Breast epithelium (tissue), 4 donors: ENCODE data around the gene MACROD2. TPM values are rescaled to one million over a fixed set of nuclear protein-coding genes. Genes with fewer than 3 reads are reported as not detected.

Experiments used
- DNase-seq, 2 donors: peaks; one replicate each; pipeline ENCODE4 v3.0.0-alpha.2; 2019; ENCODE audit warnings: low spot score in 2 of 2
- H3K27ac ChIP-seq, 2 donors: fragments of 200-600 bp; sonication (generic) in 1 of 2; one replicate each; pipeline ENCODE4 v1.5.1; 2016 to 2019; ENCODE audit warnings: mild to moderate bottlenecking in 1 of 2
- H3K27me3 ChIP-seq, 2 donors: fragments of 200-600 bp; sonication (generic) in 1 of 2; one replicate each; pipeline versions ENCODE4 v1.5.1 to v1.6.0; 2017 to 2019; ENCODE audit warnings: control low read depth in 1 of 2, mild to moderate bottlenecking in 1 of 2
- H3K36me3 ChIP-seq: fragments of 200-600 bp; one replicate; pipeline ENCODE4 v1.5.1; 2019
- H3K4me1 ChIP-seq, 2 donors: fragments of 200-600 bp; sonication (generic); one replicate each; pipeline ENCODE4 v1.5.1; 2016 to 2019; ENCODE audit warnings: control low read depth in 1 of 2
- H3K4me3 ChIP-seq, 3 donors: fragments of 200-600 bp; sonication (generic); 1 replicate in 2 of 3; 2 replicates in 1 of 3; pipeline ENCODE4 v1.5.1; 2016 to 2019; ENCODE audit warnings: mild to moderate bottlenecking in 3 of 3, moderate library complexity in 2 of 3
- H3K9me3 ChIP-seq, 2 donors: fragments of 200-600 bp; sonication (generic) in 1 of 2; one replicate each; pipeline ENCODE4 v1.5.1; 2016 to 2019; ENCODE audit warnings: control low read depth in 1 of 2
- CTCF ChIP-seq, 3 donors: fragments of 450-650 bp; IDR thresholded peaks; one replicate each; pipeline ENCODE4 v1.5.1; 2016 to 2017; ENCODE audit warnings: antibody characterized with exemption in 3 of 3, mild to moderate bottlenecking in 3 of 3, moderate library complexity in 3 of 3
- POLR2A ChIP-seq: fragments of 450-650 bp; IDR thresholded peaks from one replicate; pipeline ENCODE4 v1.6.1; 2016; ENCODE audit warnings: antibody characterized with exemption, mild to moderate bottlenecking, moderate library complexity
- POLR2AphosphoS5 ChIP-seq, 3 donors: sonication (generic); formaldehyde crosslinking; IDR thresholded peaks; one replicate each; pipeline ENCODE4 v1.6.1; 2017; ENCODE audit warnings: antibody characterized with exemption in 3 of 3
- intact Hi-C: fragments of 100-400 bp; cut with DNase I; formaldehyde crosslinking; loops from one replicate; pipeline ENCODE4 v1.15.1; 2023; ENCODE audit warnings: low total_unique reads
- total RNA-seq, 3 donors: library from RNA; depleted of rRNA; stranded (reverse); fragments of >200 nt; gene quantifications; one replicate each; pipeline ENCODE4 v1.1.0, GENCODE V29; 2016

Gene MACROD2
- total RNA-seq, 3 donors from 2014 or later = 6.7 to 26.8 (median 8.8) TPM

- H3K27ac ChIP-seq = no peak overlapping the region
- no peaks in the 10 kb centered on the region for H3K27me3 ChIP-seq
- TF ChIP-seq POLR2AphosphoS5 (IDR thresholded peaks at IDR 0.05) (no peak), POLR2A (no peak), CTCF (IDR thresholded peaks at IDR 0.05) (no peak)
- H3K9me3 ChIP-seq = no peaks in the 10 kb centered on the region
- H3K4me3 ChIP-seq = no peak overlapping the region
- H3K4me1 ChIP-seq = no peaks in the 10 kb centered on the region
- DNase-seq = no peak
- no peaks in the 10 kb centered on the region for H3K36me3 ChIP-seq
- intact Hi-C loops = no loop called here
Measured at GRCh38 chr20:15625981-15626380, 1630.7 kb downstream of the MACROD2 start.

GRCh38 chr20:15627089-15627488 lies 1631.8 kb downstream of the MACROD2 start:
- intact Hi-C loops = no loop called here

GRCh38 chr20:15627501-15627903 lies 1632.2 kb downstream of the MACROD2 start:
- H3K27me3 ChIP-seq = no peaks in the 10 kb centered on the region
- no peaks in the 10 kb centered on the region for H3K36me3 ChIP-seq
- H3K9me3 ChIP-seq = no peaks in the 10 kb centered on the region
- intact Hi-C loops = no loop called here
- DNase-seq = no peak
- H3K4me1 ChIP-seq = no peaks in the 10 kb centered on the region
- no peak overlapping the region for H3K4me3 ChIP-seq
- TF ChIP-seq POLR2A = no peak
- no peak for TF ChIP-seq CTCF (IDR thresholded peaks at IDR 0.05)
- no peak for TF ChIP-seq POLR2AphosphoS5 (IDR thresholded peaks at IDR 0.05)
- H3K27ac ChIP-seq = no peak overlapping the region

More at GRCh38 chr20:15627089-15627488, 1631.8 kb downstream of the MACROD2 start:
- H3K36me3 ChIP-seq = no peaks in the 10 kb centered on the region
- no peak for DNase-seq
- no peaks in the 10 kb centered on the region for H3K4me1 ChIP-seq
- H3K27ac ChIP-seq = no peak overlapping the region
- H3K4me3 ChIP-seq = no peak overlapping the region
- no peaks in the 10 kb centered on the region for H3K9me3 ChIP-seq
- no peaks in the 10 kb centered on the region for H3K27me3 ChIP-seq
- TF ChIP-seq POLR2AphosphoS5 (IDR thresholded peaks at IDR 0.05) (no peak), CTCF (IDR thresholded peaks at IDR 0.05) (no peak), POLR2A (no peak)

GRCh38 chr20:15628851-15629353 lies 1633.6 kb downstream of the MACROD2 start:
- TF ChIP-seq CTCF (IDR thresholded peaks at IDR 0.05) = no peak
- TF ChIP-seq POLR2A = no peak
- TF ChIP-seq POLR2AphosphoS5 (IDR thresholded peaks at IDR 0.05) = no peak
- no peaks in the 10 kb centered on the region for H3K4me1 ChIP-seq
- H3K27ac ChIP-seq = no peak overlapping the region
- no peak for DNase-seq
- no peaks in the 10 kb centered on the region for H3K36me3 ChIP-seq
- H3K27me3 ChIP-seq = no peaks in the 10 kb centered on the region
- no peak overlapping the region for H3K4me3 ChIP-seq
- intact Hi-C loops = no loop called here
- H3K9me3 ChIP-seq = no peaks in the 10 kb centered on the region

GRCh38 chr20:15630360-15630759 lies 1635.0 kb downstream of the MACROD2 start:
- Histone ChIP-seq H3K4me3 (no peak overlapping the region), H3K36me3 (no peaks in the 10 kb centered on the region), H3K4me1 (no peaks in the 10 kb centered on the region), H3K9me3 (no peaks in the 10 kb centered on the region), H3K27ac (no peak overlapping the region), H3K27me3 (no peaks in the 10 kb centered on the region)
- TF ChIP-seq POLR2AphosphoS5 (IDR thresholded peaks at IDR 0.05) (no peak), CTCF (IDR thresholded peaks at IDR 0.05) (no peak), POLR2A (no peak)
- DNase-seq = no peak
- intact Hi-C loops = no loop called here
